ENCODE measurements around the gene TTC3.
A peak's percentile ranks its signal among the peaks of the same experiment; 100 is the strongest.
"Not testable (repeated sequence)": the region's sequence is repeated elsewhere in the genome, so short reads cannot be mapped to it uniquely, and the experiment has no call there.

TTC3 gene

GRCh38 chr21:37101384-37101783 is 28.3 kb downstream of the TTC3 start:
- DNase-seq, result no peak

DNA sequence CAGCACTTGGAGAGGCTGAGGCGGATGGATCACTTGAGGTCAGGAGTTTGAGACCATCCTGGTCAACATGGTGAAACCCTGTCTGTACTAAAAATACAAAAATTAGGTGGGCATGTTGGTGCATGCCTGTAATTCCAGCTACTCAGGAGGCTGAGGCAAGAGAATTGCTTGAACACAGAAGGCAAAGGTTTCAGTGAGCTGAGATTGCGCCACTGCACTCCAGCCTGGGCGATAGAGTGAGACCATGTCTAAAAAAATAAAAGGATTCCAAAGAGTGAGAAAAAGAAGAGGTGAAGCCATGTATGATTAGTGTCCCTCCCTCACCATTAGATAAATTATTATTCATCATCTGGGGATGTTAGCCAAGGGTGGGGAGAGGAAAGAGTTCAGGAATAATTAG is 29.7 kb downstream of the TTC3 start:
- DNase-seq, result not testable (repeated sequence)

DNA sequence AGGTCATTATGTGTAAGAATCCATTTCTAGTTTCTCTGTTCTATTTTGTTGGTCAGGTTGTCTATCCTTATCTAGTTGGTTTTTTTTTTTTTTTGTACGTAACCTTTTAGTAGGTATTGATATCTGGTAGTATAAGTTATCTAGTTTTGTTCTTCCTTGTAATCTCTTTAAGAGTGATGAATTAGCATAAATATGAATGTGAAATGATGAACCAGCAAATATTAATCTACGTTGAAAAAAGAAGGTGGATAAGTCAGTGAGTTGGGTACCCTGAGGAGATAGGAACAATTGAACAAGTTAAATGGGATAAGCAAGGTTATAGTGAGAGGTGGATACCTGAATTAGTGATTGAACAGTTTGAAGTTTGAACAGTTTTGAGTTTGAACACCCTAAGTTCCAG is 33.9 kb downstream of the TTC3 start:
- no peak for DNase-seq

GRCh38 chr21:37111029-37111428 is 38.0 kb downstream of the TTC3 start:
- not testable (repeated sequence) for DNase-seq

DNA sequence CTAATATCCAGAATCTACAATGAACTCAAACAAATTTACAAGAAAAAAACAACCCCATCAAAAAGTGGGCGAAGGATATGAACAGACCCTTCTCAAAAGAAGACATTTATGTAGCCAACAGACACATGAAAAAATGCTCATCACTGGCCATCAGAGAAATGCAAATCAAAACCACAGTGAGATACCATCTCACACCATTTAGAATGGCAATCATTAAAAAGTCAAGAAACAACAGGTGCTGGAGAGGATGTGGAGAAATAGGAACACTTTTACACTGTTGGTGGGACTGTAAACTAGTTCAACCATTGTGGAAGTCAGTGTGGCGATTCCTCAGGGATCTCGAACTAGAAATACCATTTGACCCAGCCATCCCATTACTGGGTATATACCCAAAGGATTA is 41.2 kb downstream of the TTC3 start:
- not testable (repeated sequence) for DNase-seq

DNA sequence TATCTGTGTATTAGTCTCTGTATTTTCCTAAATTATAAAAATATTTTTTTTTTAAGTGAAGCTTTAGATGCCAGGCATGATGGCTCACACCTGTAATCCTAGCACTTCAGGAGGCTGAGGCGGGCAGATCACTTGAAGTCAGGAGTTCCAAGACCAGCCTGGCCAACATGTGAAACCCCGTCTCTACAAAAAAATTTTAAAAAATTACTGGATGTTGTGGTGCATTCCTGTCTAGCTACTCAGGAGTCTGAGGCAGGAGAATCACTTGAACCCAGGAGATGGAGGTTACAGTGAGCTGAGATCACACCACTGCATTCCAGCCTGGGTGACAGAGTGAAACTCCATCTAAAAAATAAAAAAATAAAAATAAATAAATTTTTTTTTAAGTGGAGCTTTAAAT is 43.4 kb downstream of the TTC3 start:
- DNase-seq, result not testable (repeated sequence)

DNA sequence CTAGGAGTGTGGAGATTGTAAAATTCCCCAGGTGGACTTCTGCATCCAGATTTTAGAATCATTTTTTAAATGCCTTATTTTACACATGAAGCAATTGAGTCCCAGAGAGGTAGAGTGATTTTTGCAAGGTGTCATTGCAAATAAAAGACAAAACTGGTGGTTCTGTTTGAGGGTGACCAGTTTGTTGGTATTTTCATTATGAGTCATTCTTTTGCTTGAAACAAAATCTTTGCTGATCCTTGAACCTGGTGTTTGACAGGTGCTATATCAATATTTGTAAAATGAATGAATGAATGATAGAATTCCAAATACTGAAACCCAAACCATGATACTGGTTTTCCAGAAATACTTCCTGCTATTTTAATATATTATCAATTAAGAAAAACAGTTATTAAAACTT is 44.1 kb downstream of the TTC3 start:
- DNase-seq, result no peak

- DNase-seq, result no peak
Observed at GRCh38 chr21:37118187-37118826, 45.3 kb downstream of the TTC3 start.

- DNase-seq, result no peak
Observed at GRCh38 chr21:37119421-37120218, 46.6 kb downstream of the TTC3 start.

- no peak for DNase-seq
Observed at GRCh38 chr21:37128076-37128475, 55.0 kb downstream of the TTC3 start.

- DNase-seq, result no peak
Observed at GRCh38 chr21:37130971-37131370, 57.9 kb downstream of the TTC3 start.

GRCh38 chr21:37136261-37136660 is 63.2 kb downstream of the TTC3 start:
- DNase-seq, result no peak

DNA sequence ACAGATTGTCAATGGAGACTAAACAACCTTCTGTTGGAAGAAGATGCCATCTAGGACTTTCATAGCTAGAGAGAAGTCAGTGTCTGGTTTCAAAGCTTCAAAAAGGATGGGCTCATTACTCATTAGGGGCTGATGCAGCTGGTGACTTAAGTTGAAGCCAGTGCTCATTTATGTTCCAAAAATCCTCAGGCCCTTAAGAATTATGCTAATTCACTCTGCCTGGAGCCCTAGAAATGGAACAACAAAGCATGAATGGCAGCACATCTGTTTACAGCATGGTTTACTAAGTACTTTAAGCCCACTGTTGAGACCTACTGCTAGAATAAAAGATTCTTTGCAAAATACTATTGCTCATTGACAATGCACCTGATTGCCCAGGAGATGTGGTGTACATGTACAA is 63.7 kb downstream of the TTC3 start:
- no peak for DNase-seq

- DNase-seq, result no peak
Observed at GRCh38 chr21:37139154-37139553, 66.1 kb downstream of the TTC3 start.

GRCh38 chr21:37139902-37140301 is 66.8 kb downstream of the TTC3 start:
- DNase-seq, result peak; percentile 76

DNA sequence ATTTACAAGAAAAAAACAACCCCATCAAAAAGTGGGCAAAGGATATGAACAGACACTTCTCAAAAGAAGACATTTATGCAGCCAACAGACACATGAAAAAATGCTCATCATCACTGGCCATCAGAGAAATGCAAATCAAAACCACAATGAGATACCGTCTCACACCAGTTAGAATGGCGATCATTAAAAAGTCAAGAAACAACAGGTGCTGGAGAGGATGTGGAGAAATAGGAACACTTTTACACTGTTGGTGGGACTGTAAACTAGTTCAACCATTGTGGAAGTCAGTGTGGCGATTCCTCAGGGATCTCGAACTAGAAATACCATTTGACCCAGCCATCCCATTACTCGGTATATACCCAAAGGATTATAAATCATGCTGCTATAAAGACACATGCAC is 70.3 kb downstream of the TTC3 start:
- not testable (repeated sequence) for DNase-seq

DNA sequence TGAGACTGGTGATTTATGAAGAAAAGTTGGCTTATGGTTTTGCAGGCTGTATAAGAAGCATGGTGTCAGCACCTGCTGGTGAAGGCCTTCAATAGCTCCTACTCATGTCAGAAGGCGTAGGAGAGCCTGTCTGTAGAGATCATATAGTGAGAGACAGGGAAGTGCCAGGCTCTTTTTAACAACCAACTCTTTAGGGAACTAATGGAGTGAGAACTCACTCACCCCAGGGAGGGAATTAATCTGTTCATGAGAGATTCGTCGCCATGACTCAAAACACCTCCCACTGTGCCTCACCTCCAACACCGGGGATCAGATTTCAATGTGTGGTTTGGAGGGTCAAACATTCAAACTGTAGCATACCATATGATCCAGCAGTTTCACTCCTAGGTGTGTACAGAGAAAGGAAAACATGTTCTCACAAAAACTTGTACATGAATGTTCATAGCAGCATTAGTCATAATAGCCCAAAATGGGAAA is 72.6 kb downstream of the TTC3 start:
- DNase-seq, result no peak

- DNase-seq, result no peak
Observed at GRCh38 chr21:37146320-37147235, 73.5 kb downstream of the TTC3 start.

- DNase-seq, result no peak
Observed at GRCh38 chr21:37149411-37149810, 76.4 kb downstream of the TTC3 start.

DNA sequence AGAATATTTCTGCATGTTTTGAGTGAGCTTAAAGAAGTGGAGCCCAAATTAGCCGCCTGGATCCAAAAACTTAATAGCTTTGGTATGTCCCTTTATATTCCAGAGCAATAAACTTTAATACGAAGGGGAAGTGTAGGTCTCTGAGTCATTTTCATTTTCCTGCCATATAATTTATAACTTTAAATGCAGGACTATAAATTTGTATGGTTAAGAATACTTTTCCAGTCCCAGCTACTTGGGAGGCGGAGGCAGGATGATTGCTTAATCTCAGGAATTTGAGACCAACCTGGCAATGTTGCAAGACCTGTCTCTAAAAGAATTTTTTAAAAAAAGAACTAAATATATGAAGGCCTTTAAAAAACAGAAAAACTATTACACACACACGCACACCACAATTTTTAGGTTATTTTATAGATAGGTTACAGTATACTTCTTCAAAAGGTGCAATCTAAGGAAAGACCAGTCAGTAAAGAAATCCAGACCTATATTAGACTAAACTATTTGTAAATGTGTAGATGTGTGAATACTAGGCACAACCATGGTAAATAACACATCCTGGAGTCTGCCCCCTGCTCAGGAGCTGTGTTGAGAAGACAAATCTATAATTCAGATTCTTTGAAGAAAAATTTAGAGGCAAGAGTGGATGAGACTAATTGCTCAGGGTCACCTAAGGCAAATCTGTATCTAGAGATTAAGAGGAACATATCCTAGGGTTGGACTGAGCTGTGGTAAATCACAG is 80.3 kb downstream of the TTC3 start:
- no peak for DNase-seq

GRCh38 chr21:37153935-37154350 is 80.9 kb downstream of the TTC3 start:
- no peak for DNase-seq

- no peak for DNase-seq
Observed at GRCh38 chr21:37155186-37155585, 82.1 kb downstream of the TTC3 start.

DNA sequence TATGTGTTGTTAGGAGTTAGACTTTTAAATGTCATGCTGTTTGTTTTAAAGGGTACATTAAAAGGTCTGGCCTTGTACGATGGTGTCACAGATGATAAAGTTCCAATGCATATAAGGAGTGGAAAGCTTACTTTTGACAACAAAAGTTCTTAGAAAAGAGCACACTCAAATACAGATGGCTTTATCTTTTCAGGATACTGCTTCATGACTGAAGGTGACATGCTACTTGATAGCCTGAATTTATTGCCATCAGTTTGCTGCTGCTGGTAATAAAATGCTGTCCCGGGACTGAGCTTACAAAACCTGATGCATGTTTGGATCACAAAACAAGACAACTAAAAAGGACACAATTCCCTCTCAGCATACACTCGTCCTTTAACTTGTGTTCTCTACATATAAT is 84.9 kb downstream of the TTC3 start:
- DNase-seq, result no peak
